NB4 (cell line): ENCODE data around the gene ZNF710.

Source experiments
- MYC ChIP-seq: IDR thresholded peaks from 2 replicates; pipeline ENCODE4 v1.6.1; 2011; ENCODE audit warnings: low read depth, low read length
- POLR2A ChIP-seq: IDR thresholded peaks from 2 replicates; pipeline ENCODE4 v1.6.1; 2011; ENCODE audit warnings: mild to moderate bottlenecking; ENCODE audit not compliant: insufficient read length; ENCODE audit errors: extremely low read depth
- TF ChIP-seq, protein P1 (sequence below): IDR thresholded peaks from one replicate; pipeline ENCODE4 v1.5.1; 2012; ENCODE audit warnings: low read depth, low read length

DNA sequence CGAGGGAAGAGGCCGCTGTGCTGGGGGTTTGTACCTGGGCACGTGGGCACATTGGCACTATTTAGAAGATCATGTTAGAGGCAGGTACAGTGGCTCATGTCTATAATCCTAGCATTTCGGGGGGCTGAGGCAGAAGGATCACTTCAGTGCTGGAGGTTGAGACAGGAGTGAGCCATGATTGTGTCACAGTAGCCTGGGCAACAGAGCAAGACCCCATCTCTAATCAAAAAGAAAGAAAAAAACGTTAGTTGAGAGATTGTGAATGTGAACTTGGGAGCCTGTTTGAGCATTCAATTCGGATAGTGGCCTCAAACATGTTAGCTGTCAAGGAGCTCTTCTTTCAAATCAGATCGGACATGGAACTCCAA is 64.5 kb downstream of the ZNF710 start:
- TF ChIP-seq POLR2A (no peak), MYC (no peak)
- TF ChIP-seq, protein P1, sequence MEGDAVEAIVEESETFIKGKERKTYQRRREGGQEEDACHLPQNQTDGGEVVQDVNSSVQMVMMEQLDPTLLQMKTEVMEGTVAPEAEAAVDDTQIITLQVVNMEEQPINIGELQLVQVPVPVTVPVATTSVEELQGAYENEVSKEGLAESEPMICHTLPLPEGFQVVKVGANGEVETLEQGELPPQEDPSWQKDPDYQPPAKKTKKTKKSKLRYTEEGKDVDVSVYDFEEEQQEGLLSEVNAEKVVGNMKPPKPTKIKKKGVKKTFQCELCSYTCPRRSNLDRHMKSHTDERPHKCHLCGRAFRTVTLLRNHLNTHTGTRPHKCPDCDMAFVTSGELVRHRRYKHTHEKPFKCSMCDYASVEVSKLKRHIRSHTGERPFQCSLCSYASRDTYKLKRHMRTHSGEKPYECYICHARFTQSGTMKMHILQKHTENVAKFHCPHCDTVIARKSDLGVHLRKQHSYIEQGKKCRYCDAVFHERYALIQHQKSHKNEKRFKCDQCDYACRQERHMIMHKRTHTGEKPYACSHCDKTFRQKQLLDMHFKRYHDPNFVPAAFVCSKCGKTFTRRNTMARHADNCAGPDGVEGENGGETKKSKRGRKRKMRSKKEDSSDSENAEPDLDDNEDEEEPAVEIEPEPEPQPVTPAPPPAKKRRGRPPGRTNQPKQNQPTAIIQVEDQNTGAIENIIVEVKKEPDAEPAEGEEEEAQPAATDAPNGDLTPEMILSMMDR: no peak
